Activated naive CD8-positive, alpha-beta T cell (primary cell): ENCODE data around the gene PRPS1L1.

Experiments used
- H3K27ac Mint-ChIP-seq: one replicate; pipeline ENCODE4 v1.8.0; 2021; ENCODE audit warnings: mixed read lengths
- H3K27me3 Mint-ChIP-seq: one replicate; pipeline ENCODE4 v1.8.0; 2021; ENCODE audit warnings: mixed read lengths
- H3K36me3 Mint-ChIP-seq: one replicate; pipeline ENCODE4 v1.8.0; 2021; ENCODE audit warnings: mixed read lengths
- H3K4me1 Mint-ChIP-seq: one replicate; pipeline ENCODE4 v1.8.0; 2021; ENCODE audit warnings: low read depth, mixed read lengths
- H3K4me3 Mint-ChIP-seq: one replicate; pipeline ENCODE4 v1.8.0; 2021; ENCODE audit warnings: mild to moderate bottlenecking, mixed read lengths
- H3K9me3 Mint-ChIP-seq: one replicate; pipeline ENCODE4 v1.8.0; 2021; ENCODE audit warnings: low read depth, mixed read lengths

The PRPS1L1 gene

DNA sequence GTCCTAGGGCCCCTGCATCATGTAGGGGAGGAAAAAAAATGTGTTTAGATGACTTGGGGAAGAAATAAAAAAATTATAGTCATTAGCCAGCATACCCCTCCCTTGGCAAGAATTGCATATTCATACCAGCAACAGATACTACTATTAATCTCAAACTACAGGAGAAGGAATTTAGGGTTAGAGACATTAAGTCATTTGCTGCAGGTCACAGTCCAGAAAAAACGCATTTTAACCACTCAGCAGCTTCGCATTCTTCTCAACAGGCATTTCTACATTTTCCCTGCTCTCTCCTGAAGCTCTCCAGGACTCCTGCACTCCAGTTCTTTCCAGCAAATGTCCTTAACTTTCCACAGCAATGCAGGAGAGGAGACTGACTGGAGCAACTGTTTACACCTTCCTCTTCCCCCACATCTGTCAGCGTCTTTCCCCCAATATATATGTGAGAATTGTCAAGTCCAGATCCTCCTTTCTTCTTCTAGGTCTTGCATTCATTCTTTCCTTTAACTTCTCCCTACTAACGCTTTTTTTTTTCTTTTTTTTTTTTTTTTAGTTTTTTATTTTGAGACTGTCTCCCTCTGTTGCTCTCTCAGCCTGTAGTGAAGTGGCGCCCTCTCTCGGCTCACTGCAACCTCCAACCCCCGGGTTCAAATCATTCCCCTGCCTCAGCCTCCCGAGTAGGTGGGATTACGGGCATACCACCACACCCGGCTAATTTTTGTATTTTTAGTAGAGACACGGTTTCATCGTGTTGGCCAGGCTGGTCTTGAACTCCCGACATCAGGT is 35.6 kb downstream of the PRPS1L1 start:
- Mint-ChIP-seq H3K9me3 (no peaks in the 10 kb centered on the region), H3K27me3 (peaks cover 2% of the 10 kb centered on the region), H3K36me3 (no peaks in the 10 kb centered on the region), H3K27ac (no peak overlapping the region), H3K4me3 (no peak overlapping the region), H3K4me1 (no peaks in the 10 kb centered on the region)

DNA sequence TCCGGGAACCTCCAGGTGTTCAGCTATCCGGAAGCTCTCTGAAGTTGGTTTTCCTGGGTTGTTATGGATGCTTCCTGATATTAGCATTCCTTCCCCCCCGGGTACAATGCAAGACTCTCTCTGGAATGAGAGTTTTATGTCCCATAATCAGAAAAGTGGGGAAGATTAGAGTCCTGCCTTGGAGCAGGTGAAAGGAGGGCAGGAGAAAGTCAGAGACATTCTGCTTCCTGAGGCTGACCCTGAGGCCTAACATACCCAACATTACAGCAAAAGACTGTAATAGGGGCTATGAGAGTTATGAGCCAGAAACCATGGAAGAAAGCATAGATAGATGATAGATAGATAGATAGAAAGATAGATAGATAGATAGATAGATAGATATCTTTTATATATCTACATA is 36.9 kb downstream of the PRPS1L1 start:
- H3K4me3 Mint-ChIP-seq = no peak overlapping the region
- H3K27me3 Mint-ChIP-seq = peaks cover 2% of the 10 kb centered on the region
- H3K9me3 Mint-ChIP-seq = no peaks in the 10 kb centered on the region
- H3K36me3 Mint-ChIP-seq = no peaks in the 10 kb centered on the region
- no peak overlapping the region for H3K27ac Mint-ChIP-seq
- H3K4me1 Mint-ChIP-seq = no peaks in the 10 kb centered on the region

DNA sequence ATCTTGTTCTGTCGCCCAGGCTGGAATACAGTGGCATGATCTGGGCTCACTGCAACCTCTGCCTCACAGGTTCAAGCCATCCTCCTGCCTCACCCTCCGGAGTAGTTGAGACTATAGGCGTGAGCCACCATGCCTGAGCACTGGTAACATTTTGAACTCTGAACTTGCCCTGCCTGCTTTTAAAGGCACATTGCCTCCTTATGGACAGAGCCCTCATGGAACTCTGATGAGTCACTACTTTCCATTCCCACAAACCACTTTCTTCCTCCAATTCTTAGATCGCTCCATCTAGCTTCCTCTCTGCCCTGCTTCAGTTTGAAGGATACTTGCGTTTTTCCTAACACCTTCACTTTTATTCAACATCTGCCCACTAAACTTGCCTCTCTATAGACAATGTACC is 38.1 kb downstream of the PRPS1L1 start:
- no peaks in the 10 kb centered on the region for H3K4me1 Mint-ChIP-seq
- H3K9me3 Mint-ChIP-seq = no peaks in the 10 kb centered on the region
- no peak overlapping the region for H3K4me3 Mint-ChIP-seq
- H3K27ac Mint-ChIP-seq = no peak overlapping the region
- H3K36me3 Mint-ChIP-seq = no peaks in the 10 kb centered on the region
- H3K27me3 Mint-ChIP-seq = peaks cover 2% of the 10 kb centered on the region

DNA sequence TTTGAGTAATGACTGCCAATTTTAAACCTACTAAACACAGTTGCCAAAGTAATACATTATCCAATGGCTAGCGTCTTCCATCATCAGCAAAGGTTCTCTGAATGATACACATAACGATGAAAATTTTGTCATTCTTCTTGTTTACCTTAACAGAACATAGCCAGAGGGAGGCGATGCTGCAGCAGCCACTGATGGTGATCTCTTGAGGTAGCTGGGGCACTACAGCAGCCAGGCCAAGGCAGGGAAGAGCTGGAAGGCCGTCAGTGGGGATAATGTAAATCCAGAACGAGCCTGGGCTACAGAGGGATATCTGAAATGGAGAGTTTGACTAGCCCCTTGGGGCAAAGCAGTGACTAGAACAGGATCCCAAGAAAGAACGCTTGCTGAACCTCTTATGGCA is 38.8 kb downstream of the PRPS1L1 start:
- no peaks in the 10 kb centered on the region for H3K9me3 Mint-ChIP-seq
- no peaks in the 10 kb centered on the region for H3K4me1 Mint-ChIP-seq
- no peak overlapping the region for H3K4me3 Mint-ChIP-seq
- H3K36me3 Mint-ChIP-seq = no peaks in the 10 kb centered on the region
- peaks cover 2% of the 10 kb centered on the region for H3K27me3 Mint-ChIP-seq
- no peak overlapping the region for H3K27ac Mint-ChIP-seq

DNA sequence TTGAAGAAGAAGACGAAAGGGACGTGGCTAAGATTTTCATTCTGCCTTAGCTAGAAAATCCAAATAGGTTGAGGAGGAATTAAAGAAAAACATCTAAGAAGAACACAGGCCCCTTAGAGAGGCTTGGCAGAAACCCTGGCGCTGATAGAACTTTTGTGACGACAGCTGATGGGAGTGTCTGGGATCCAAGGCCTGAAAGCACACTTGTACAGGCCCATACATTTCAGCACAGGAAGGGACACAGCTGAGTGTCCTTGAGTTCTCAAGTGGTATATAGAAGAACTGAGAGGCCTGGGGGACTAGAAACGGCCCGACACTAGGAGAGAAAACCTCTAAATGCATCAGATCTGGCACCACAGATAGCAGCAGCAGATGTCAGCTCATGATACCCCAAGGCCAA is 39.5 kb downstream of the PRPS1L1 start:
- no peaks in the 10 kb centered on the region for H3K36me3 Mint-ChIP-seq
- no peaks in the 10 kb centered on the region for H3K4me1 Mint-ChIP-seq
- H3K4me3 Mint-ChIP-seq = no peak overlapping the region
- H3K27me3 Mint-ChIP-seq = peaks cover 2% of the 10 kb centered on the region
- no peaks in the 10 kb centered on the region for H3K9me3 Mint-ChIP-seq
- no peak overlapping the region for H3K27ac Mint-ChIP-seq

DNA sequence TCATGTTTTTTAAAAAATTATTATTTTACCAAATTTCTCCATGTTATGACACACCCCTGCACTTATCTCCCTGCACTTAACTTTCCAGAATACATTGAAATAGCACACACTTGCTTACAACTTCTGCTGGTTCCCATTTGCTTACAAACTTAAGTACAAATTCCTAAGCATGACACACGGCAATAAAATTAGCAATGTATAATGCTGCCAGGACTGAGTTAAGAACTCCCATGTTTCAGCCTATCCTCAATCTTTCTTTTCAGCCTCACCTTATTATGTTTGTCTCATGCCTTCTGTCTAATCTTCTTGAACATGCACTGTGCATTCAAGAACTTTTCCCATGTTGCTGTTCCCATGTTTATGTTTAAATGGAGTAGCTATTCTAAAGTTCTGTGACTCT is 40.8 kb downstream of the PRPS1L1 start:
- Mint-ChIP-seq H3K36me3 (no peaks in the 10 kb centered on the region), H3K27me3 (peaks cover 2% of the 10 kb centered on the region), H3K27ac (no peak overlapping the region), H3K4me1 (no peaks in the 10 kb centered on the region), H3K4me3 (no peak overlapping the region), H3K9me3 (no peaks in the 10 kb centered on the region)

DNA sequence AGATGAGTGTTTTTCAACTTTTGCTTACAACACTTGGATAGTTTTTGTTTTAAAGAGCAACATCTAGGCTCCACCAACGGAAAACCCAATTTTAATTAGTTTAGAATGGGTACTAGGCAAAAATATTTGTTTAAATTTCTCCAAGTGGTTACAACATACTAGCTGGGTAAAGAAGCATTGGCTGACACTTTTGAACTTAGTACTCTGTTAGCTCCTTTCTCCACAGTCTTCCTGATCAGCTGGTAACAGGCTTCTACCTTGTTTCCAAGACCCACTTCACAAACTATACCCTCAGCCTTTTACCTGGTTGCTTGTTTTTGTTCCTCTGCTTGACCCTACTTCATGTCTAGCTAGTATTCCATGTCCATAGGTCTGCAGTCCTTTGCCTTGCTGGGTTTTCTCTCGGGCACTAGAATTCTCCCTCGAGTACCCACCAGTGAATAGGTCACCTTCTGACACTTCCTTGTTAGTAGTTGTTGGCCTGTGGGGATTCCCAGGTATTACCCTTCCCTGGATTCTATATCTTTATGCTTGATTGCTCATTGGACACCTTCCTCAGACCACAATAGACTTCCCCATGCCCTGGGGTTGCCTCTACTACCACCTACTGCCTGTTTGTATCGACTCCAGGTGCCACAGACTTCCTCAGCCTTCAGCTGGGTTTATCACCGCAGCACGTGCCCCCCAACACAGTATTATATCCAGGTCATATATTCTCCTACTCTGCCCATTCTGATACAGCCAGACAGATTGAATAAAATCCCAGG is 42.0 kb downstream of the PRPS1L1 start:
- H3K4me1 Mint-ChIP-seq = no peaks in the 10 kb centered on the region

DNA sequence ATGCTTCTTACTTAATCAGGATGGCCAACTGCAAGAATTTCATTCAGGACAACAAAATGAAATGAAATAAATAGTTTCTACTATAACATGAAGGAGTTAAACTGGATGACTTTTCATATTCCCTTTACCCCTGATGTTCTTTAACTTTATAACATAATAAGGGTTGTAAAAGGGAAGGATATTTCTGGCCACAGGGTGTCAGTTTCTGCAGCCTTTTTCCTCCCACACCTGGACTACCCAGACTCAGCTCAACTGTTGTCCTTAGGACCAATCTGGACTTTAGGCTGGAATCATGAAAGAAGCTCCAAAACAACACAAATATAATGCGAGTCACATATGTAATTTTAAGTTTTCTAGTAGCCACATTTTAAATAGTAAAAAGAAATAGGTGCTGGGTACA is 43.4 kb downstream of the PRPS1L1 start:
- no peaks in the 10 kb centered on the region for H3K9me3 Mint-ChIP-seq

More for the DNA sequence above, 42.0 kb downstream of the PRPS1L1 start:
- Mint-ChIP-seq H3K27me3 (peaks cover 4% of the 10 kb centered on the region), H3K36me3 (no peaks in the 10 kb centered on the region), H3K9me3 (no peaks in the 10 kb centered on the region), H3K27ac (no peak overlapping the region), H3K4me3 (no peak overlapping the region)

DNA sequence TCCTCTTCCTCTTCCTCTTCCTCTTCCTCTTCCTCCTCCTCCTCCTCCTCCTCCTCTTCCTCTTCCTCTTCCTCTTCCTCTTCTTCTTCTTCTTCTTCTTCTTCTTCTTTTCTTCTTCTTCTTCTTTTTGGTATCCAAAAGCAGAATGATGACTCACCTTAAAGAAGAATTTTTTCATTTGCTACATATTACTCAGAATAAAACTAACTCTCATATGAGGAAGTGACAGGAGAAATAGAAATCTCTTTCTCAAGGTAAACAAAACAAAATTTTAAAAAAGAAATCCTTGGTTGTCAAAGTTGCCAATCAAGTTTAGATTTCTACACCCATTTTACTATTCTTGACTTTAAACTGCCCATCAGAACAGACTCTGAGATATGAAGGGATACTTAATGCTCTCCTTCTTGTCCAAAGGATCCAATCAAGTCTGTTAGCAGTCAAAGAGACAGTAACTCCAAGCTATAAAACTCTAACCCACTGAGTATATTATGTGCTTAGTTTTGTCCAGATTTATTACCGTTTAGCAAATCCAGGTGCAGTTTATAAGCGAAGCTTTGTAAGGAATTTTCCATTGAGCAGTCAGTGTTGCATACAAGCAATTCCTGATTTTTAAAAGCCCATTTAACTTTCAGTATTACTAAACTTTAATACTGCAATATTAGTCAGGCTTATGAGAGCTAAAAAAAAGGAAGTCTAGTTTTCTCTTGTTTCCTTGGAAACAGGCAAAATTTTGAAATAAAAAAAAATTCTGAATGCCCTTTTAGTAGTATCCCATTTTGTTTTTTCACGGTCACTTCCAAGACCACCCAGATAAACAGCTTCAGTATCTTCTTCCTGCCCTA is 44.2 kb downstream of the PRPS1L1 start:
- Mint-ChIP-seq H3K4me3 (no peak overlapping the region), H3K36me3 (no peaks in the 10 kb centered on the region), H3K27me3 (peaks cover 2% of the 10 kb centered on the region), H3K4me1 (no peaks in the 10 kb centered on the region), H3K27ac (no peak overlapping the region), H3K9me3 (no peaks in the 10 kb centered on the region)

More for the DNA sequence above, 43.4 kb downstream of the PRPS1L1 start:
- Mint-ChIP-seq H3K27ac (no peak overlapping the region), H3K4me3 (no peak overlapping the region), H3K27me3 (peaks cover 4% of the 10 kb centered on the region), H3K4me1 (no peaks in the 10 kb centered on the region), H3K36me3 (no peaks in the 10 kb centered on the region)

DNA sequence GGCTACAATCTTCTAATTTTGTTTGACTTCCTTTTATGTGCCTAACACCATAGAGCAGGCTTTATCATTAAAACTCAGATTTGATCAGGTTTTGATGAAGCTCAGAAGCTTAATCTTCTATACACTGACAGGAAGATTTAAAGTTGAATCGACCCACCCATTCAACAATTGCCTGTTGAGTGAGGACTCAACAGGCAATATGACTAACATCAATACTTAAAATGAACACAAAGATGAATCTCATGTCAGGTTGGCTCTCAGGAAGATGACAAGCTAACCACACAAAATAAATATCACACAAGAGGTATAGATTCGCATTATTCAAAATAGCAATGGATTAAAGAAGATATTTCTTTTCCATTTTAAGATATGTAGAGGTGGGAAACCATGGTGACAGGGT is 50.7 kb downstream of the PRPS1L1 start:
- Mint-ChIP-seq H3K36me3 (no peaks in the 10 kb centered on the region), H3K9me3 (no peaks in the 10 kb centered on the region), H3K4me1 (no peaks in the 10 kb centered on the region), H3K4me3 (no peak overlapping the region), H3K27ac (no peak overlapping the region), H3K27me3 (peaks cover 2% of the 10 kb centered on the region)
